Endothelial cell (in vitro differentiated cells): ENCODE data around the gene DMAC2. TPM values are rescaled to one million over a fixed set of nuclear protein-coding genes. Genes with fewer than 3 reads are reported as not detected.
A peak's percentile ranks its signal among the peaks of the same experiment; 100 is the strongest.
"Not testable (repeated sequence)": the region's sequence is repeated elsewhere in the genome, so short reads cannot be mapped to it uniquely, and the experiment has no call there.

Source experiments
- DNase-seq: peaks from one replicate; pipeline ENCODE4 v3.0.0; 2021; ENCODE audit warnings: low spot score
- H3K27ac Mint-ChIP-seq: one replicate; pipeline ENCODE4 v1.8.0; 2021; ENCODE audit warnings: mixed read lengths, inconsistent platforms; ENCODE audit not compliant: unreplicated experiment
- H3K27me3 Mint-ChIP-seq: one replicate; pipeline ENCODE4 v1.8.0; 2021; ENCODE audit warnings: mild to moderate bottlenecking, moderate library complexity, mixed read lengths, inconsistent platforms; ENCODE audit not compliant: unreplicated experiment
- H3K36me3 Mint-ChIP-seq: one replicate; pipeline ENCODE4 v1.8.0; 2021; ENCODE audit warnings: mild to moderate bottlenecking, low read depth, mixed read lengths, inconsistent platforms; ENCODE audit not compliant: unreplicated experiment
- H3K4me1 Mint-ChIP-seq: one replicate; pipeline ENCODE4 v1.8.0; 2021; ENCODE audit warnings: mild to moderate bottlenecking, mixed read lengths, inconsistent platforms; ENCODE audit not compliant: unreplicated experiment
- H3K4me3 Mint-ChIP-seq: one replicate; pipeline ENCODE4 v1.8.0; 2021; ENCODE audit warnings: mild to moderate bottlenecking, mixed read lengths, inconsistent platforms; ENCODE audit not compliant: unreplicated experiment
- H3K9me3 Mint-ChIP-seq: one replicate; pipeline ENCODE4 v1.8.0; 2021; ENCODE audit warnings: mixed read lengths, inconsistent platforms; ENCODE audit not compliant: unreplicated experiment
- long read RNA-seq: library from polyadenylated mRNA; unstranded; transcript quantifications from one replicate; pipeline ENCODE4 v2.0.0, GENCODE V29; 2020; ENCODE audit not compliant: unreplicated experiment
- total RNA-seq: library from RNA; stranded (reverse); fragmentation: NEBNext Ultra II Directional; extraction: Animal tissue kit (Norgen Biotek cat#: 25700); gene quantifications from one replicate; pipeline ENCODE4 v1.2.1, GENCODE V29; 2021; ENCODE audit not compliant: unreplicated experiment
- TF ChIP-seq, protein P1 (sequence below): fragments of 200-600 bp; sonication (generic); IDR thresholded peaks from one replicate; pipeline ENCODE4 v1.5.0; 2021; ENCODE audit warnings: antibody characterized with exemption; ENCODE audit not compliant: unreplicated experiment

Gene DMAC2
- total RNA-seq = 75.5 TPM
- long read RNA-seq, transcript DMAC2-210 (5 exons, 1,622 nt) = minor isoform, 8 of 115 reads
- long read RNA-seq, transcript DMAC2-204 (4 exons, 1,454 nt) = minor isoform, 6 of 115 reads
- long read RNA-seq, transcript DMAC2-208 (5 exons, 979 nt) = minor isoform, 24 of 115 reads
- long read RNA-seq, transcript DMAC2-201 (6 exons, 1,692 nt) = major isoform, 37 of 115 reads
- long read RNA-seq, partial matches to known transcripts = 18 of 115 reads
- long read RNA-seq, other reads (novel, unspliced or antisense) = 18 of 115 reads

DNA sequence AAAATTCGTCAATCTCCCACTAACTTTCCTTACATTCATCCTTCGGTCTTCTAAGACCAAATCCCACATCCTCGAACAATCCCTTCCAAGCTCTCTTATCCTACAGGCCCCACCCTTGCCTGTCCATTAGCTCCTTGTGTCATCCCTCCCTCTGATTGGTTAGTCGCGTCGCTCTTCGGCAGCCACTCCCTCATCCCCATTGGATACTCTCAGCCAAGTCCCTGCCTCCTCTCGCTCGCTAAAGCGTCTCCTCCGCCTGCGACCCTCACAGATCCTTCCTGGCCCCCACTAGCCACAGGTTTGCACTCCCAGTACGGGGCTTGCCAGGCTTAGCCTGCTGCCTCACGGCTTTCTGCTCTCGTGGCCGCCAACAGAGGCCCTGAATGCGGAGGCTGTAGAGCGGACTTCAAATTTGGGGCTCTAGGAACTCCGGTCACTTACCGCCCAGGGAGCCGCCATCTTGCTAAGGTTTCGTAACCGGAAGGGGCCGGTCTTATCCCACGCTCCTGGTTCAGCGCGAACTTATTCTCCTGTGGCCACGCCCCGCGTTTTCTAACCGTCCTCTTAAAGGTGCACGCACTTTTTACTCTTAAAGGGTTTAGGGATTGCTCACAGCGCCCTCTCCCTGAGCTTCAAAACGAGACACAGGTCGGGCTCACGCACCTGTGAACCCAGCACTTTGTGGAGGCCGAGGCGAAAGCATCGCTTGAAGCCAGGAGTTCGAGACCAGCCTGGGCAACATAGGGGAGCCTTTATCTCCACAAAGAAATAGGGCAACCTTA lies at the start of gene DMAC2:
Gene DMAC2, minus strand, starts transcription at position 472 of the 782 bp plus-strand sequence. Its CDS starts 13 bp downstream, at position 459.
- TF ChIP-seq, protein P1, sequence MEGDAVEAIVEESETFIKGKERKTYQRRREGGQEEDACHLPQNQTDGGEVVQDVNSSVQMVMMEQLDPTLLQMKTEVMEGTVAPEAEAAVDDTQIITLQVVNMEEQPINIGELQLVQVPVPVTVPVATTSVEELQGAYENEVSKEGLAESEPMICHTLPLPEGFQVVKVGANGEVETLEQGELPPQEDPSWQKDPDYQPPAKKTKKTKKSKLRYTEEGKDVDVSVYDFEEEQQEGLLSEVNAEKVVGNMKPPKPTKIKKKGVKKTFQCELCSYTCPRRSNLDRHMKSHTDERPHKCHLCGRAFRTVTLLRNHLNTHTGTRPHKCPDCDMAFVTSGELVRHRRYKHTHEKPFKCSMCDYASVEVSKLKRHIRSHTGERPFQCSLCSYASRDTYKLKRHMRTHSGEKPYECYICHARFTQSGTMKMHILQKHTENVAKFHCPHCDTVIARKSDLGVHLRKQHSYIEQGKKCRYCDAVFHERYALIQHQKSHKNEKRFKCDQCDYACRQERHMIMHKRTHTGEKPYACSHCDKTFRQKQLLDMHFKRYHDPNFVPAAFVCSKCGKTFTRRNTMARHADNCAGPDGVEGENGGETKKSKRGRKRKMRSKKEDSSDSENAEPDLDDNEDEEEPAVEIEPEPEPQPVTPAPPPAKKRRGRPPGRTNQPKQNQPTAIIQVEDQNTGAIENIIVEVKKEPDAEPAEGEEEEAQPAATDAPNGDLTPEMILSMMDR = no peak
- peak; percentile 89 for DNase-seq
- Mint-ChIP-seq H3K27me3 (peaks cover 14% of the 10 kb centered on the region), H3K4me1 (peaks cover 14% of the 10 kb centered on the region), H3K4me3 (no peak within 1 kb of the TSS), H3K36me3 (peaks cover 17% of the 10 kb centered on the region), H3K9me3 (no peaks in the 10 kb centered on the region), H3K27ac (peak within 1 kb of the TSS; percentile 45)

DNA sequence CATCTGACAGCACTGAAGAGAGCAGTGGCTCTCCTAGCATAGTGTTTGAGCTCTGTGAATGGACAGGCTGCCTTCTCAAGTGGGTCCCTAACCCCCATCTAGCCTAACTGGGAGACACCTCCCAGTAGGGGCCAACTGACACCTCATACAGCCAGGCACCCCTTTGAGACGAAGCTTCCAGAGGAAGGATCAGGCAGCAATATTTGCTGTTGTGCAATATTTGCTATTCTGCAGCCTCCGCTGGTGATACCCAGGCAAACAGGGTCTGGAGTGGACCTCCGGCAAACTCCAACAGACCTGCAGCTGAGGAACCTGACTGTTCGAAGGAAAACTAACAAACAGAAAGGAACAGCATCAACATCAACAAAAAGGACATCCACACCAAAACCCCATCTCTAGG lies 47.2 kb upstream of the DMAC2 start:
- H3K4me1 Mint-ChIP-seq, H3K4me3 Mint-ChIP-seq, H3K27me3 Mint-ChIP-seq, H3K27ac Mint-ChIP-seq, DNase-seq, H3K9me3 Mint-ChIP-seq: not testable (repeated sequence)
- peaks cover 11% of the 10 kb centered on the region for H3K36me3 Mint-ChIP-seq

DNA sequence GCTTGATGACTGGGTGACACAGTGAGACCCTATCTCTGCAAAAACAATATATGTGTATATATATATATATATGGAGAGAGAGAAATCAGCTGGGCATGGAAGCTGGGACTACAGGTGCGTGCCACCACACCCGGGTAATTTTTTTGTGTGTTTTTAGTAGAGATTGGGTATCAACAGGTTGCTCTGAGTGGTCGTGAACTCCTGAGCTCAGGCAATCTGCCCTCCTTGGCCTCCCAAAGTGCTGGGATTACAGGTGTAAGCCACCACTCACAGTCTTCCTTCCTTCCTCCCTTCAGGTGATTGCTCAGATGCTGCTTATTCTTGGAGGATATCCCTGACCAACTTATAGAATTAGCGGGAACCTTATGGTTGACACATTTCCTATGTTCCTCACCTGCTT lies 45.1 kb upstream of the DMAC2 start:
- H3K27me3 Mint-ChIP-seq = peaks cover 3% of the 10 kb centered on the region
- TF ChIP-seq, protein P1 = no peak
- no peak overlapping the region for H3K4me3 Mint-ChIP-seq
- no peak overlapping the region for H3K27ac Mint-ChIP-seq
- DNase-seq = no peak
- H3K4me1 Mint-ChIP-seq = peaks cover 8% of the 10 kb centered on the region
- H3K36me3 Mint-ChIP-seq = peaks cover 14% of the 10 kb centered on the region
- peaks cover 5% of the 10 kb centered on the region for H3K9me3 Mint-ChIP-seq

DNA sequence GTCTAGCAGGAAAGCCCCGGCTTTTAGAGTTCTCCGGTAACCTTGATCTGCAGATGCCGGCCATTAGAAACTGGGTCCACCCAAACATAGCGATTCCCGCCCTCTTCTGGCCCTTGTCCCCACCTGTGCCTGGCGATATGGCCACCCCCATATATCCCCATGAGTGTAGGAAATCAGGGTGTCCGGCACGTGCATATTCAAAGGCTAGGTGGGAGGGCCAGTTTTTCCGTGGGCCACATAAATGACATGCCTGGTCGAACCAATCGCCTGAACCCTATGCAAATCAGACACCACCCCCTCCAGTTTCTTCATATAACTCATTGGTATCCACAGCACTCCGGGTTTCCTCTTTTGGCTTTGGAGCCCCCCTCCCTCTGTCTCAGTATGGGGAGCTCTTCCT lies 40.6 kb upstream of the DMAC2 start:
- peaks cover 16% of the 10 kb centered on the region for H3K9me3 Mint-ChIP-seq
- no peak overlapping the region for H3K4me3 Mint-ChIP-seq
- H3K36me3 Mint-ChIP-seq = peaks cover 34% of the 10 kb centered on the region
- DNase-seq = no peak
- peak overlapping the region; percentile 98 for H3K27ac Mint-ChIP-seq
- H3K4me1 Mint-ChIP-seq = peaks cover 42% of the 10 kb centered on the region
- TF ChIP-seq, protein P1 = no peak
- H3K27me3 Mint-ChIP-seq = peaks cover 10% of the 10 kb centered on the region

DNA sequence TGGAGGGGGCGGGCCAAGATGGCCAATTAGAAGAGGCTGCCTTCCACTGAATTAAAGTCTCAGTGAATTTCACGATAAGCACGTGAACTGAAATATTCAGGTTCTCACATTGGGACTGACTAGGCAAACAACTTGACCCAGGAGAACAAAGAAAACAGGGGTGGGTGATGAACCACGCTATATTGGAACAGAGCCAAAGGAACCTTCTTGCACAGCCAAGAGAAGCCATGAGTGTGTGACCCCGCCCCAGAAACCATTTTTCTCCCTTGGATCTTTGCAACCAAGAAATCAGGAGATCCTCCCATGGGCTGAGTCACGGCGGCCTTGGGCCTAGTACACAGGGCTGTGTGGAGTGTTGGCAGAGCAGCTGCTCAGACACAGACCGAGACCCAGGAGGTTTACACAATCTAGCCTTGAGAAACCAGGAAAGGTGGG lies 40.1 kb upstream of the DMAC2 start:
- TF ChIP-seq, protein P1 = no peak
- Mint-ChIP-seq H3K4me1 (peaks cover 42% of the 10 kb centered on the region), H3K4me3 (peak overlapping the region; percentile 92), H3K27ac (peak overlapping the region; percentile 98), H3K36me3 (peaks cover 36% of the 10 kb centered on the region), H3K9me3 (peaks cover 16% of the 10 kb centered on the region), H3K27me3 (peaks cover 10% of the 10 kb centered on the region)
- DNase-seq = no peak
